Hepatocyte (in vitro differentiated cells): Measurements from ENCODE around the gene PIBF1.

Experiments used
- CTCF ChIP-seq: fragments of 200-600 bp; sonication (generic); IDR thresholded peaks from 2 replicates; pipeline ENCODE4 v1.5.1; 2016; ENCODE audit warnings: antibody characterized with exemption, mild to moderate bottlenecking; ENCODE audit not compliant: poor library complexity
- EZH2 ChIP-seq: fragments of 200-600 bp; sonication (generic); IDR thresholded peaks from 2 replicates; pipeline ENCODE4 v1.6.1; 2016; ENCODE audit warnings: antibody characterized with exemption, mild to moderate bottlenecking, borderline replicate concordance
- EZH2phosphoT487 ChIP-seq: fragments of 200-600 bp; sonication (generic); IDR thresholded peaks from one replicate; pipeline ENCODE4 v1.6.1; 2018; ENCODE audit warnings: antibody characterized with exemption, mild to moderate bottlenecking, low read depth, moderate library complexity; ENCODE audit not compliant: unreplicated experiment, severe bottlenecking

- TF ChIP-seq CTCF = no peak
- TF ChIP-seq EZH2phosphoT487 = no peak
- TF ChIP-seq EZH2 = no peak
Measured at GRCh38 chr13:72963762-72964161, 181.8 kb downstream of the PIBF1 start.
